HCT116 (cell line): ENCODE results near the gene ACACA. TPM values are rescaled to one million over a fixed set of nuclear protein-coding genes. Genes with fewer than 3 reads are reported as not detected.

Experiments used
- ATAC-seq: fragments of 200-7000 bp; cut with Tn5 transposase; 2 replicates; pipeline ENCODE4 v1.9.1; 2020; ENCODE audit warnings: mild to moderate bottlenecking, moderate library complexity
- BruUV-seq: library from RNA; stranded (reverse); fragments of 400-500 nt; replicated peaks from 2 replicates; lab custom pipeline; 2021; lab: Mats Ljungman, UMichigan
- CTCF ChIA-PET: fragments of 300-600 bp; sonication (Branson Sonifier 250); formaldehyde crosslinking; loops from one replicate; lab custom pipeline; 2021; ENCODE audit warnings: antibody characterized with exemption; lab: Charles Lee
- POLR2A ChIA-PET: fragments of 300-600, 350-600 bp; sonication (Branson Sonifier 250); formaldehyde crosslinking; loops from one replicate; lab custom pipeline; 2021; ENCODE audit warnings: antibody characterized with exemption; lab: Charles Lee
- RAD21 ChIA-PET, 2 experiments: fragments of 300-600 bp; sonication (Branson Sonifier 250); formaldehyde crosslinking; loops; one replicate each; lab custom pipeline; 2023; ENCODE audit warnings: low total read pairs in 2 of 2; ENCODE audit not compliant: uncharacterized antibody in 2 of 2, unreplicated experiment in 2 of 2, low non-redundant PET in 1 of 2; lab: Charles Lee
- DNase-seq: peaks from one replicate; pipeline ENCODE4 v3.0.0-alpha.2; 2010; ENCODE audit warnings: low read depth, low spot score
- H2AFZ ChIP-seq: fragments of 200-600 bp; shearing (Covaris generic), sonication (generic); 2 replicates; pipeline ENCODE4 v1.6.1; 2017; ENCODE audit warnings: low read depth, mixed run types, mixed read lengths, antibody characterized with exemption, low read length; ENCODE audit not compliant: poor library complexity, severe bottlenecking
- H3K27ac ChIP-seq: 2 replicates; pipeline ENCODE4 v1.5.1; 2012; ENCODE audit warnings: low read depth, low read length
- H3K27me3 ChIP-seq: fragments of 200-600 bp; sonication (generic); 2 replicates; pipeline ENCODE4 v1.6.1; 2016; ENCODE audit warnings: mixed run types, low read length, mixed read lengths; ENCODE audit not compliant: insufficient read depth
- H3K36me3 ChIP-seq, 2 experiments: fragments of 200-500 bp in 1 of 2; fragments of 200-600 bp in 1 of 2; sonication (Bioruptor generic) in 1 of 2; sonication (generic) in 1 of 2; 2 replicates each; pipeline versions ENCODE4 v1.5.1 to v1.6.1; 2014 to 2016; ENCODE audit warnings: low read length in 2 of 2, inconsistent platforms in 1 of 2, mixed read lengths in 1 of 2, mixed run types in 1 of 2; ENCODE audit not compliant: insufficient read depth in 2 of 2, control insufficient read depth in 1 of 2
- H3K4me1 ChIP-seq, 2 experiments: fragments of 200-600 bp in 1 of 2; sonication (generic) in 1 of 2; 2 replicates each; pipeline versions ENCODE4 v1.5.1 to v1.6.1; 2012 to 2017; ENCODE audit warnings: low read length in 2 of 2, inconsistent platforms in 1 of 2, mild to moderate bottlenecking in 1 of 2, mixed read lengths in 1 of 2, mixed run types in 1 of 2, moderate library complexity in 1 of 2; ENCODE audit not compliant: insufficient read depth in 2 of 2, control insufficient read depth in 1 of 2
- H3K4me2 ChIP-seq: fragments of 200-600 bp; sonication (generic); 2 replicates; pipeline ENCODE4 v1.6.1; 2017; ENCODE audit warnings: mixed run types, low read length, mixed read lengths
- H3K4me3 ChIP-seq, 2 experiments: fragments of 200-600 bp in 1 of 2; sonication (generic) in 1 of 2; replicated peaks in 1 of 2; 2 replicates each; pipeline ENCODE4 v1.5.1; 2011 to 2016; ENCODE audit warnings: low read length in 2 of 2, control low read depth in 1 of 2, low read depth in 1 of 2, mild to moderate bottlenecking in 1 of 2, mixed read lengths in 1 of 2, mixed run types in 1 of 2
- H3K79me2 ChIP-seq: fragments of 200-600 bp; sonication (generic); 2 replicates; pipeline ENCODE4 v1.6.1; 2017; ENCODE audit warnings: mild to moderate bottlenecking, mixed run types, low read length, moderate library complexity, mixed read lengths; ENCODE audit not compliant: insufficient read depth
- H3K9ac ChIP-seq: fragments of 200-600 bp; sonication (generic); 2 replicates; pipeline ENCODE4 v1.6.1; 2016; ENCODE audit warnings: low read length, mixed read lengths
- H3K9me2 ChIP-seq: fragments of 200-600 bp; sonication (generic), shearing (Covaris generic); 2 replicates; pipeline ENCODE4 v1.6.1; 2017; ENCODE audit warnings: mixed run types, mild to moderate bottlenecking, moderate library complexity; ENCODE audit not compliant: insufficient read depth
- H3K9me3 ChIP-seq, 2 experiments: fragments of 200-500 bp in 1 of 2; fragments of 200-600 bp in 1 of 2; sonication (Bioruptor generic) in 1 of 2; sonication (generic) in 1 of 2; 2 replicates each; pipeline ENCODE4 v1.6.1; 2014 to 2017; ENCODE audit warnings: low read length in 2 of 2, mixed read lengths in 2 of 2, inconsistent platforms in 1 of 2, low read depth in 1 of 2, mild to moderate bottlenecking in 1 of 2, mixed run types in 1 of 2, moderate library complexity in 1 of 2; ENCODE audit not compliant: control insufficient read depth in 1 of 2, insufficient read depth in 1 of 2
- H4K20me1 ChIP-seq: fragments of 200-600 bp; sonication (generic), shearing (Covaris generic); 2 replicates; pipeline ENCODE4 v1.6.1; 2017; ENCODE audit warnings: mixed run types, mild to moderate bottlenecking, moderate library complexity; ENCODE audit not compliant: insufficient read depth
- CBX3 ChIP-seq: IDR thresholded peaks from 2 replicates; pipeline ENCODE4 v1.6.1; 2012; ENCODE audit warnings: low read depth
- CTCF ChIP-seq, 3 experiments: fragments of 200-600 bp in 1 of 3; sonication (generic) in 1 of 3; IDR thresholded peaks in 2 of 3; conservative IDR thresholded peaks in 1 of 3; 2 replicates each; pipeline ENCODE4 v1.5.1; 2012 to 2017; ENCODE audit warnings: low read depth in 2 of 3, low read length in 2 of 3, antibody characterized with exemption in 1 of 3, borderline replicate concordance in 1 of 3, control low read depth in 1 of 3, mild to moderate bottlenecking in 1 of 3, mixed read lengths in 1 of 3, mixed run types in 1 of 3, moderate library complexity in 1 of 3; ENCODE audit not compliant: insufficient read depth in 1 of 3
- ELF1 ChIP-seq: IDR thresholded peaks from 2 replicates; pipeline ENCODE4 v1.6.1; 2012; ENCODE audit warnings: low read depth, borderline replicate concordance
- EZH2 ChIP-seq: fragments of 200-600 bp; sonication (generic); IDR thresholded peaks from 2 replicates; pipeline ENCODE4 v1.6.1; 2017; ENCODE audit warnings: antibody characterized with exemption, mixed run types
- EZH2phosphoT487 ChIP-seq: fragments of 200-600 bp; IDR thresholded peaks from 2 replicates; pipeline ENCODE4 v1.6.1; 2018; ENCODE audit warnings: antibody characterized with exemption, borderline replicate concordance
- MAX ChIP-seq: IDR thresholded peaks from 2 replicates; pipeline ENCODE4 v1.6.1; 2012
- POLR2AphosphoS5 ChIP-seq: IDR thresholded peaks from 2 replicates; pipeline ENCODE4 v1.6.1; 2011; ENCODE audit warnings: mild to moderate bottlenecking, low read depth, low read length, moderate library complexity
- RAD21 ChIP-seq: IDR thresholded peaks from 2 replicates; pipeline ENCODE4 v1.6.1; 2012; ENCODE audit warnings: low read depth, mild to moderate bottlenecking
- SP1 ChIP-seq: IDR thresholded peaks from 2 replicates; pipeline ENCODE4 v1.6.1; 2012; ENCODE audit warnings: low read depth
- SRF ChIP-seq: IDR thresholded peaks from 2 replicates; pipeline ENCODE4 v1.6.1; 2012; ENCODE audit warnings: low read depth
- YY1 ChIP-seq: IDR thresholded peaks from 2 replicates; pipeline ENCODE4 v1.6.1; 2011; ENCODE audit warnings: low read length, low read depth, moderate library complexity, mild to moderate bottlenecking; ENCODE audit not compliant: insufficient replicate concordance; ENCODE audit errors: extremely low read depth
- ZBTB33 ChIP-seq: IDR thresholded peaks from 2 replicates; pipeline ENCODE4 v1.6.1; 2011; ENCODE audit warnings: mild to moderate bottlenecking, low read length, moderate library complexity; ENCODE audit not compliant: insufficient replicate concordance; ENCODE audit errors: extremely low read depth
- ZFX ChIP-seq: fragments of 450-650 bp; IDR thresholded peaks from 2 replicates; pipeline ENCODE4 v1.6.1; 2017
- intact Hi-C: fragments of 100-400 bp; cut with micrococcal nuclease; formaldehyde crosslinking; loops from 2 replicates; pipeline ENCODE4 v1.10.0; 2022
- total RNA-seq: library from RNA; stranded (reverse); gene quantifications from one replicate; pipeline ENCODE4 v1.2.1, GENCODE V29; 2021; ENCODE audit not compliant: unreplicated experiment

The ACACA gene
- total RNA-seq, 1 experiment from 2014 or later = 161 TPM

- no peak overlapping the region for H3K4me3 ChIP-seq
- BruUV-seq = no TSS peak
- H3K9me2 ChIP-seq = no peaks in the 10 kb centered on the region
- no peak for DNase-seq
- H2AFZ ChIP-seq = no peak overlapping the region
- H3K4me2 ChIP-seq = no peak overlapping the region
- POLR2A ChIA-PET = no interaction called here
- intact Hi-C loops = no loop called here
- H3K79me2 ChIP-seq = no peaks in the 10 kb centered on the region
- no peak for ATAC-seq
- H3K27me3 ChIP-seq = no peaks in the 10 kb centered on the region
- RAD21 ChIA-PET = no interaction called here
- no peak overlapping the region for H3K27ac ChIP-seq
- H3K9me3 ChIP-seq = no peaks in the 10 kb centered on the region
- peaks cover 46 to 56% of the 10 kb centered on the region in 2 experiments for H3K36me3 ChIP-seq
- H3K4me1 ChIP-seq = no peaks in the 10 kb centered on the region
- no peak for TF ChIP-seq POLR2AphosphoS5
- no peak for TF ChIP-seq SP1
- TF ChIP-seq EZH2 = no peak
- TF ChIP-seq ZFX = no peak
- no peak for TF ChIP-seq RAD21
- TF ChIP-seq, all 23 proteins: peak for 0
- Histone ChIP-seq H4K20me1 (no peaks in the 10 kb centered on the region), H3K9ac (no peak overlapping the region)
- CTCF ChIA-PET = no interaction called here
Measured at GRCh38 chr17:37247825-37248224, 158.8 kb downstream of the ACACA start.

- Histone ChIP-seq H4K20me1 (no peaks in the 10 kb centered on the region), H3K27ac (no peak overlapping the region), H3K9ac (no peak overlapping the region), H3K4me2 (no peak overlapping the region), H3K9me2 (no peaks in the 10 kb centered on the region), H3K4me3 (no peak overlapping the region), H3K79me2 (no peaks in the 10 kb centered on the region), H3K27me3 (no peaks in the 10 kb centered on the region), H3K9me3 (no peaks in the 10 kb centered on the region), H3K4me1 (no peaks in the 10 kb centered on the region), H2AFZ (no peak overlapping the region), H3K36me3 (peaks cover 45 to 52% of the 10 kb centered on the region in 2 experiments)
- intact Hi-C loops = no loop called here
- ATAC-seq = no peak
- CTCF ChIA-PET = no interaction called here
- BruUV-seq = no TSS peak
- POLR2A ChIA-PET = no interaction called here
- no peak for DNase-seq
- no peak for TF ChIP-seq SRF
- TF ChIP-seq EZH2 = no peak
- TF ChIP-seq CBX3 = no peak
- TF ChIP-seq CTCF (IDR thresholded peaks at IDR 0.05 in 2 of 3, conservative IDR thresholded peaks at IDR 0.05 in 1 of 3; ENCODE audit: borderline replicate concordance in 1 of 3, insufficient read depth in 1 of 3, low read depth in 2 of 3, low read length in 2 of 3) = no peak
- no peak for TF ChIP-seq YY1
- no peak for TF ChIP-seq EZH2phosphoT487
- TF ChIP-seq ZBTB33 = no peak
- TF ChIP-seq MAX = no peak
- TF ChIP-seq ELF1 = no peak
- RAD21 ChIA-PET = no interaction called here
Measured at GRCh38 chr17:37246085-37246484, 160.6 kb downstream of the ACACA start.
